ENCODE data around the gene DIPK1B. TPM values are rescaled to one million over a fixed set of nuclear protein-coding genes. Genes with fewer than 3 reads are reported as not detected.

The DIPK1B gene
- total and polyA plus RNA-seq, 10 of the 15 experiments (the other 5 are each of a cell fraction or from before 2014, with no cell fraction given) = 0.08 to 0.28 (median 0.13) TPM; not detected in 3

DNA sequence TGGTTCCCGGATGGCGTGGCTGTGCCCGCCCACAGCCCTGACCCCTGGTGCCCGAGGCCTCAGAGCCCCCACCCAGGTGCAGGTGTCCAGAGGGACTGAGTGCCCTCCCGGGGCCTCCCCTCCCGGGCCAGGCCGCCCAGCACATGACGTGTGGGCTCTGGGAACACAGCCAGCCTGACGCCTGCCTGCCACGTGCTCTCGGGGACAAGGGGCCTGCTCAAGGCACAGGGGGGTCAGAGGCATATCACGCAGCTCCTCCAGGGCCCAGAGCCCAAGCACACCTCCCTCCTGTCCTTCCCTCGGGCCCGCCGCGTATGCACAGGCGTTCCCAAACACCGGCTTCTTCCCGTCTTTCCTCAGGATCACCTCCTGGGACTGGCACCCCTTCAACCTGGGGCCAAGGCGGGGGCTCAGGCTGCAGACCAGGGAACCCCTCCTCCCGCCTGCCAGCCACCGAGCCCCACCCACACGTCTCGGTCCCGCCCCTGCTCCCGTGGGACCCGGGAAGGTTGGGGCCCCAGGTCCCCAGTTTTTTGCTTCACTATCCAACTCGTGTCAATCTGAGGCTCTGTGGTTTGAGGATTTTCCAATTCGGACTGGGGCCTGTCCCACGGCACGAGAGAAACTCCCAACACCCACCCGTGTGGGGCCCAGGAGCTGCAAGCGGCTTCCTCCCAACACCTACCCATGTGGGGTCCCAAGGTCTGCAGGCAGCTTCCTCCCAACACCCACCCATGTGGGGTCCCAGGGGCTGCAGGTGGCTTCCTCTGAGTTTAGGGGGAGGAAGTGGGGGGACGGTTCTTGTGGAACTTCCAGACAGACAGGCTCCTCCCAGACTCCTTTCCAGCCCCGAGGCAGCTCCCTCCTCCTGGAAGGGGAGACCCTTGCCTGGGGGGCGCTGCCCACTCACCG is 28.9 kb downstream of the DIPK1B start (continued):
- TF ChIP-seq, protein P1, sequence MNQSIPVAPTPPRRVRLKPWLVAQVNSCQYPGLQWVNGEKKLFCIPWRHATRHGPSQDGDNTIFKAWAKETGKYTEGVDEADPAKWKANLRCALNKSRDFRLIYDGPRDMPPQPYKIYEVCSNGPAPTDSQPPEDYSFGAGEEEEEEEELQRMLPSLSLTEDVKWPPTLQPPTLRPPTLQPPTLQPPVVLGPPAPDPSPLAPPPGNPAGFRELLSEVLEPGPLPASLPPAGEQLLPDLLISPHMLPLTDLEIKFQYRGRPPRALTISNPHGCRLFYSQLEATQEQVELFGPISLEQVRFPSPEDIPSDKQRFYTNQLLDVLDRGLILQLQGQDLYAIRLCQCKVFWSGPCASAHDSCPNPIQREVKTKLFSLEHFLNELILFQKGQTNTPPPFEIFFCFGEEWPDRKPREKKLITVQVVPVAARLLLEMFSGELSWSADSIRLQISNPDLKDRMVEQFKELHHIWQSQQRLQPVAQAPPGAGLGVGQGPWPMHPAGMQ (IDR thresholded peaks at IDR 0.05; ENCODE audit: borderline replicate concordance) = no peak
- TF ChIP-seq KDM1A (IDR thresholded peaks at IDR 0.05; ENCODE audit: borderline replicate concordance) (no peak), CEBPZ (IDR thresholded peaks at IDR 0.05; ENCODE audit: low read depth, low read length) (no peak), IRF4 (IDR thresholded peaks at IDR 0.05; ENCODE audit: low read depth, low read length) (no peak), SUPT20H (IDR thresholded peaks at IDR 0.05; ENCODE audit: borderline replicate concordance, control insufficient read depth, low read depth, low read length) (no peak), TARDBP (IDR thresholded peaks at IDR 0.05; ENCODE audit: borderline replicate concordance) (no peak), RFX5 (IDR thresholded peaks at IDR 0.05; ENCODE audit: low read depth, low read length) (no peak), BHLHE40 (IDR thresholded peaks at IDR 0.05; ENCODE audit: borderline replicate concordance in 1 of 2, low read depth in 2 of 2, low read length in 1 of 2) (peak; percentile 43 to 88; a peak in 3 of 4 replicates)

Data from GM12878 (cell line).